Endothelial cell of umbilical vein (primary cell): Measurements from ENCODE around the gene FHOD3. TPM values are rescaled to one million over a fixed set of nuclear protein-coding genes. Genes with fewer than 3 reads are reported as not detected.

Experiments used
- BruUV-seq: library from RNA; stranded (reverse); fragments of 400-500 nt; replicated peaks from 2 replicates; lab custom pipeline; 2021; lab: Mats Ljungman, UMichigan
- CTCF ChIA-PET: fragments of 300-600, 350-600 bp; sonication (Branson Sonifier 250); formaldehyde crosslinking; loops from one replicate; lab custom pipeline; 2021; ENCODE audit warnings: antibody characterized with exemption, inconsistent platforms; lab: Charles Lee
- POLR2A ChIA-PET: fragments of 300-600, 350-600 bp; sonication (Branson Sonifier 250); formaldehyde crosslinking; loops from one replicate; lab custom pipeline; 2021; ENCODE audit warnings: antibody characterized with exemption, inconsistent platforms; lab: Charles Lee
- DNase-seq: peaks from one replicate; pipeline ENCODE4 v3.0.0-alpha.2; 2011; ENCODE audit warnings: low read depth, low spot score
- FAIRE-seq: peaks from 2 replicates; lab custom pipeline; 2011; peaks lifted over from hg19 to GRCh38; lab: Jason Lieb, UNC
- H2AFZ ChIP-seq: 2 replicates; pipeline ENCODE4 v1.6.0; 2012; ENCODE audit warnings: low read depth, low read length, control low read depth, inconsistent platforms
- H3K27ac ChIP-seq: 2 replicates; pipeline ENCODE4 v1.5.1; 2011; ENCODE audit warnings: low read depth, mild to moderate bottlenecking, control low read depth, low read length, moderate library complexity; ENCODE audit not compliant: insufficient read depth
- H3K27me3 ChIP-seq, 2 experiments: 2 replicates each; pipeline versions ENCODE4 v1.6.0 to v1.6.1; 2011; ENCODE audit warnings: low read length in 2 of 2, mixed read lengths in 1 of 2; ENCODE audit not compliant: control insufficient read depth in 2 of 2, insufficient read depth in 2 of 2
- H3K36me3 ChIP-seq, 2 experiments: 2 replicates in 1 of 2; 3 replicates in 1 of 2; pipeline ENCODE4 v1.5.1; 2011; ENCODE audit warnings: low read length in 2 of 2, mild to moderate bottlenecking in 1 of 2, moderate library complexity in 1 of 2; ENCODE audit not compliant: control insufficient read depth in 2 of 2, insufficient read depth in 2 of 2; ENCODE audit errors: extremely low read depth in 1 of 2
- H3K4me1 ChIP-seq: 3 replicates; pipeline ENCODE4 v1.5.1; 2011; ENCODE audit warnings: mild to moderate bottlenecking, low read length; ENCODE audit not compliant: control insufficient read depth, insufficient read depth; ENCODE audit errors: extremely low read depth
- H3K4me2 ChIP-seq: 2 replicates; pipeline ENCODE4 v1.6.1; 2011; ENCODE audit warnings: low read length, control low read depth, mixed read lengths; ENCODE audit not compliant: insufficient read depth
- H3K4me3 ChIP-seq, 3 experiments: fragments of 200-600 bp in 1 of 3; sonication (generic), shearing (Covaris generic) in 1 of 3; replicated peaks in 1 of 3; 2 replicates each; pipeline ENCODE4 v1.5.1; 2011 to 2016; ENCODE audit warnings: control low read depth in 3 of 3, low read length in 3 of 3, mild to moderate bottlenecking in 2 of 3, inconsistent platforms in 1 of 3, low read depth in 1 of 3, moderate library complexity in 1 of 3; ENCODE audit not compliant: insufficient read depth in 1 of 3
- H3K79me2 ChIP-seq: 2 replicates; pipeline ENCODE4 v1.6.0; 2012; ENCODE audit warnings: low read length, inconsistent platforms; ENCODE audit not compliant: control insufficient read depth, insufficient read depth
- H3K9ac ChIP-seq: replicated peaks from 2 replicates; pipeline ENCODE3; 2011; ENCODE audit warnings: low read length, control low read depth; ENCODE audit not compliant: insufficient read depth; ENCODE audit errors: extremely low read depth
- H3K9me1 ChIP-seq: replicated peaks from 3 replicates; pipeline ENCODE4 v1.6.0; 2011; ENCODE audit warnings: mild to moderate bottlenecking, low read length; ENCODE audit not compliant: control insufficient read depth, insufficient read depth; ENCODE audit errors: extremely low read depth
- H3K9me3 ChIP-seq: replicated peaks from 2 replicates; pipeline ENCODE4 v1.5.1; 2012; ENCODE audit warnings: low read length, inconsistent platforms; ENCODE audit not compliant: control insufficient read depth, insufficient read depth
- H4K20me1 ChIP-seq: replicated peaks from 2 replicates; pipeline ENCODE3; 2011; ENCODE audit warnings: mild to moderate bottlenecking, low read length; ENCODE audit not compliant: control insufficient read depth, insufficient read depth; ENCODE audit errors: extremely low read depth
- CTCF ChIP-seq, 2 donors: IDR thresholded peaks; 1 replicate in 1 of 2; 2 replicates in 1 of 2; pipeline ENCODE4 v1.5.1; 2011; ENCODE audit warnings: low read length in 2 of 2, mild to moderate bottlenecking in 2 of 2, moderate library complexity in 2 of 2, control low read depth in 1 of 2, inconsistent platforms in 1 of 2, low read depth in 1 of 2; ENCODE audit not compliant: insufficient read depth in 1 of 2; ENCODE audit errors: extremely low read depth in 1 of 2
- EZH2 ChIP-seq: IDR thresholded peaks from 2 replicates; pipeline ENCODE4 v1.6.1; 2012; ENCODE audit warnings: borderline replicate concordance, low read depth, mild to moderate bottlenecking, moderate library complexity, low read length, inconsistent platforms; ENCODE audit not compliant: severe bottlenecking
- FOS ChIP-seq: IDR thresholded peaks from 2 replicates; pipeline ENCODE4 v1.6.1; 2011; ENCODE audit warnings: mild to moderate bottlenecking, low read length, moderate library complexity, borderline replicate concordance; ENCODE audit not compliant: insufficient read depth
- GATA2 ChIP-seq: IDR thresholded peaks from 2 replicates; pipeline ENCODE4 v1.7.0; 2011; ENCODE audit warnings: low read depth, mild to moderate bottlenecking, moderate library complexity, mixed read lengths, low read length; ENCODE audit not compliant: insufficient read length, insufficient read depth
- JUN ChIP-seq: IDR thresholded peaks from 2 replicates; pipeline ENCODE4 v1.6.1; 2011; ENCODE audit warnings: borderline replicate concordance, low read depth; ENCODE audit not compliant: insufficient read length, insufficient read depth
- MAX ChIP-seq: IDR thresholded peaks from 2 replicates; pipeline ENCODE4 v1.6.1; 2011; ENCODE audit not compliant: insufficient read depth, insufficient read length
- MYC ChIP-seq: IDR thresholded peaks from one replicate; pipeline ENCODE4 v1.6.1; 2011; ENCODE audit warnings: mild to moderate bottlenecking, low read depth, low read length
- POLR2A ChIP-seq: IDR thresholded peaks from 2 replicates; pipeline ENCODE4 v1.6.1; 2012; ENCODE audit warnings: low read depth, mild to moderate bottlenecking, control low read depth, low read length
- POLR2AphosphoS5 ChIP-seq: IDR thresholded peaks from 2 replicates; pipeline ENCODE4 v1.6.1; 2012; ENCODE audit warnings: low read depth, mild to moderate bottlenecking, control low read depth, low read length, moderate library complexity; ENCODE audit not compliant: insufficient read depth
- dilution Hi-C: fragments of 300-500 bp; cut with MboI; formaldehyde crosslinking; loops from one replicate; pipeline ENCODE4 v1.15.0; 2019; ENCODE audit warnings: low sequenced_read_pairs; ENCODE audit not compliant: extremely low pct_ligation_motif_present
- intact Hi-C: fragments of 100-400 bp; cut with micrococcal nuclease; formaldehyde crosslinking; loops from one replicate; pipeline ENCODE4 v1.10.0; 2022
- polyA plus RNA-seq, 4 experiments: library from polyadenylated mRNA; depleted of rRNA in 3 of 4; stranded (reverse) in 3 of 4; unstranded in 1 of 4; fragments of >200 nt; gene quantifications; 2 replicates each; pipeline versions ENCODE4 v1.2.1 to v1.2.3, GENCODE V29; 2011 to 2012; ENCODE audit warnings: missing spikeins in 1 of 4
- total RNA-seq: library from RNA; stranded (reverse); gene quantifications from 2 replicates; pipeline ENCODE4 v1.2.3, GENCODE V29; 2021

The FHOD3 gene
- total and polyA plus RNA-seq, 2 donors (not counting 3 experiments of a cell fraction or from before 2014, with no cell fraction given) = 0.06 to 1.5 TPM

GRCh38 chr18:36304723-36305122 is 7.2 kb downstream of the FHOD3 start:
- H3K36me3 ChIP-seq = no peaks in the 10 kb centered on the region
- CTCF ChIA-PET = no interaction called here
- no peaks in the 10 kb centered on the region for H4K20me1 ChIP-seq
- no peaks in the 10 kb centered on the region for H3K79me2 ChIP-seq
- no peak overlapping the region for H3K4me3 ChIP-seq
- no peak for FAIRE-seq
- no peak overlapping the region for H2AFZ ChIP-seq
- BruUV-seq = no TSS peak
- peaks cover 10 to 39% of the 10 kb centered on the region in 2 experiments for H3K27me3 ChIP-seq
- no peak for DNase-seq
- H3K27ac ChIP-seq = no peak overlapping the region
- intact Hi-C loops (no loop called here), dilution Hi-C loops (no loop called here)
- H3K9me1 ChIP-seq = no peaks in the 10 kb centered on the region
- no peak overlapping the region for H3K4me2 ChIP-seq
- no peak overlapping the region for H3K9ac ChIP-seq
- POLR2A ChIA-PET = no interaction called here
- TF ChIP-seq MYC (no peak), JUN (no peak), POLR2A (no peak), FOS (no peak), GATA2 (no peak), MAX (no peak), POLR2AphosphoS5 (no peak), CTCF (IDR thresholded peaks at IDR 0.05; ENCODE audit: extremely low read depth in 1 of 2, insufficient read depth in 1 of 2, low read depth in 1 of 2, low read length in 2 of 2) (no peak), EZH2 (no peak)
- peaks cover 4% of the 10 kb centered on the region for H3K4me1 ChIP-seq
- H3K9me3 ChIP-seq = no peaks in the 10 kb centered on the region
